ENCODE measurements around the gene TNFRSF1A.

The TNFRSF1A gene

GRCh38 chr12:6336889-6337853 is 4.7 kb downstream of the TNFRSF1A start:
- DNase-seq = no peak

GRCh38 chr12:6336079-6336888 is 5.6 kb downstream of the TNFRSF1A start:
- DNase-seq = peak; percentile 94 to 95

GRCh38 chr12:6335451-6336078 is 6.3 kb downstream of the TNFRSF1A start:
- DNase-seq = peak; percentile 79 to 90

- peak; percentile 29 to 64 for DNase-seq
Measured at GRCh38 chr12:6334940-6335450, 6.9 kb downstream of the TNFRSF1A start.

GRCh38 chr12:6334359-6334758 is 7.5 kb downstream of the TNFRSF1A start:
- DNase-seq = no peak

GRCh38 chr12:6333566-6333965 is 8.3 kb downstream of the TNFRSF1A start:
- no peak for DNase-seq

GRCh38 chr12:6333029-6333428 is 8.8 kb downstream of the TNFRSF1A start:
- DNase-seq = peak in 1 of 2 donors; percentile 58

GRCh38 chr12:6332459-6332858 is 9.4 kb downstream of the TNFRSF1A start:
- peak; percentile 68 to 77 for DNase-seq

- DNase-seq = no peak
Measured at GRCh38 chr12:6330999-6331714, 10.7 kb downstream of the TNFRSF1A start.

GRCh38 chr12:6330192-6330591 is 11.7 kb downstream of the TNFRSF1A start:
- no peak for DNase-seq

- no peak for DNase-seq
Measured at GRCh38 chr12:6329703-6330064, 12.2 kb downstream of the TNFRSF1A start.

- no peak for DNase-seq
Measured at GRCh38 chr12:6328945-6329702, 12.8 kb downstream of the TNFRSF1A start.

GRCh38 chr12:6328045-6328779 is 13.7 kb downstream of the TNFRSF1A start:
- DNase-seq = no peak

GRCh38 chr12:6327229-6328041 is 14.4 kb downstream of the TNFRSF1A start:
- DNase-seq = no peak

- peak; percentile 50 to 52 for DNase-seq
Measured at GRCh38 chr12:6326316-6327228, 15.3 kb downstream of the TNFRSF1A start.

- DNase-seq = no peak
Measured at GRCh38 chr12:6324936-6325750, 16.7 kb downstream of the TNFRSF1A start.

- no peak for DNase-seq
Measured at GRCh38 chr12:6323995-6324711, 17.7 kb downstream of the TNFRSF1A start.
